ENCODE measurements around the gene GNPDA1.

DNA sequence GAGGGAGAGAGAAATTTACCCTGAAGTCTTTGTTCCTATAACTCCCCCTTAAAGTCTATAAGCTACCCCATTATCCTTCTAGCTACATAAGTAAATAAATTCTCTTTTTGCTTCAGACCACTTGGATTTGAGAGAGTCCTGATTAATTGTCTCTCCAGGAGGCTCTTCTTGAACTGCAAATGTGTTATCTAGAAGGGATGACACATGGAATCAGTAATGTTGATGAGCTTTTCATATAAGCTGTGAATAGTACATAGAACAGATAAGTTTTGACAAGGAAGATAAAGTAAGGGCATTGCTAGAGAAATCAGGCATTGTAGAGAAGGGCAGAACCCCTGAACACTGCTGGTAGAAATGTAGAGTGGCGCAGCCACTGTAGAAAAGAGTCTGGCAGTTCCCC lies 42.5 kb upstream of the GNPDA1 start:
- TF ChIP-seq, protein P1, sequence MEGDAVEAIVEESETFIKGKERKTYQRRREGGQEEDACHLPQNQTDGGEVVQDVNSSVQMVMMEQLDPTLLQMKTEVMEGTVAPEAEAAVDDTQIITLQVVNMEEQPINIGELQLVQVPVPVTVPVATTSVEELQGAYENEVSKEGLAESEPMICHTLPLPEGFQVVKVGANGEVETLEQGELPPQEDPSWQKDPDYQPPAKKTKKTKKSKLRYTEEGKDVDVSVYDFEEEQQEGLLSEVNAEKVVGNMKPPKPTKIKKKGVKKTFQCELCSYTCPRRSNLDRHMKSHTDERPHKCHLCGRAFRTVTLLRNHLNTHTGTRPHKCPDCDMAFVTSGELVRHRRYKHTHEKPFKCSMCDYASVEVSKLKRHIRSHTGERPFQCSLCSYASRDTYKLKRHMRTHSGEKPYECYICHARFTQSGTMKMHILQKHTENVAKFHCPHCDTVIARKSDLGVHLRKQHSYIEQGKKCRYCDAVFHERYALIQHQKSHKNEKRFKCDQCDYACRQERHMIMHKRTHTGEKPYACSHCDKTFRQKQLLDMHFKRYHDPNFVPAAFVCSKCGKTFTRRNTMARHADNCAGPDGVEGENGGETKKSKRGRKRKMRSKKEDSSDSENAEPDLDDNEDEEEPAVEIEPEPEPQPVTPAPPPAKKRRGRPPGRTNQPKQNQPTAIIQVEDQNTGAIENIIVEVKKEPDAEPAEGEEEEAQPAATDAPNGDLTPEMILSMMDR (IDR thresholded peaks at IDR 0.05) = no peak
- no peak for TF ChIP-seq EZH2 (IDR thresholded peaks at IDR 0.05)
